ENCODE results near the gene TMEM272. TPM values are rescaled to one million over a fixed set of nuclear protein-coding genes. Genes with fewer than 3 reads are reported as not detected.

TMEM272 gene
- total RNA-seq, 1 donor from 2014 or later = not detected

- no peak for ATAC-seq (ENCODE audit: low read depth)
- Mint-ChIP-seq H3K9me3 (no peaks in the 10 kb centered on the region), H3K27ac (no peak overlapping the region), H3K27me3 (peaks cover 10% of the 10 kb centered on the region), H3K4me1 (peaks cover 2% of the 10 kb centered on the region), H3K4me3 (no peak overlapping the region), H3K36me3 (ENCODE audit: low read depth) (no peaks in the 10 kb centered on the region)
- DNase-seq = no peak
- TF ChIP-seq CTCF (IDR thresholded peaks at IDR 0.05) = no peak
- intact Hi-C loops (cut with micrococcal nuclease) = loop anchor here (1.0 kb wide), 1 partner anchor 282 kb away; no protein-coding TSS in a partner anchor
- CTCF ChIA-PET = no interaction called here
- POLR2A ChIA-PET = interaction anchor here (0.6 kb wide), 1 partner anchor 828 kb away, joined by 9 read pairs; no protein-coding TSS in a partner anchor
Observed at GRCh38 chr13:51845574-51846318, 769 bp upstream of the TMEM272 start.

- POLR2A ChIA-PET = no interaction called here
- CTCF ChIA-PET = interaction anchor here (1.2 kb wide), 1 partner anchor 28 kb away, joined by 5 read pairs; no protein-coding TSS in a partner anchor
- no peaks in the 10 kb centered on the region for H3K36me3 Mint-ChIP-seq (ENCODE audit: low read depth)
- DNase-seq (no peak), ATAC-seq (ENCODE audit: low read depth) (no peak)
- TF ChIP-seq CTCF (IDR thresholded peaks at IDR 0.05) = no peak
- no peak overlapping the region for H3K27ac Mint-ChIP-seq
- intact Hi-C loops (cut with micrococcal nuclease) = no loop called here
- peaks cover 2% of the 10 kb centered on the region for H3K4me1 Mint-ChIP-seq
- peaks cover 10% of the 10 kb centered on the region for H3K27me3 Mint-ChIP-seq
- no peak overlapping the region for H3K4me3 Mint-ChIP-seq
- H3K9me3 Mint-ChIP-seq = no peaks in the 10 kb centered on the region
Observed at GRCh38 chr13:51843529-51843928, 1.4 kb downstream of the TMEM272 start.

- DNase-seq (no peak), ATAC-seq (ENCODE audit: low read depth) (no peak)
- intact Hi-C loops (cut with micrococcal nuclease) = no loop called here
- no peak overlapping the region for H3K27ac Mint-ChIP-seq
- ChIA-PET CTCF (no interaction called here), POLR2A (no interaction called here)
- no peak for TF ChIP-seq CTCF (IDR thresholded peaks at IDR 0.05)
- no peak overlapping the region for H3K4me3 Mint-ChIP-seq
- no peaks in the 10 kb centered on the region for H3K9me3 Mint-ChIP-seq
- peaks cover 2% of the 10 kb centered on the region for H3K4me1 Mint-ChIP-seq
- H3K27me3 Mint-ChIP-seq = peaks cover 10% of the 10 kb centered on the region
- no peaks in the 10 kb centered on the region for H3K36me3 Mint-ChIP-seq (ENCODE audit: low read depth)
Observed at GRCh38 chr13:51841732-51842131, 3.2 kb downstream of the TMEM272 start.

- no peak for ATAC-seq (ENCODE audit: low read depth)
- ChIA-PET CTCF (no interaction called here), POLR2A (no interaction called here)
- intact Hi-C loops (cut with micrococcal nuclease) = no loop called here
- TF ChIP-seq CTCF (IDR thresholded peaks at IDR 0.05) = no peak
- Mint-ChIP-seq H3K9me3 (no peaks in the 10 kb centered on the region), H3K27ac (no peak overlapping the region), H3K4me1 (peaks cover 2% of the 10 kb centered on the region), H3K4me3 (no peak overlapping the region), H3K27me3 (peaks cover 10% of the 10 kb centered on the region), H3K36me3 (ENCODE audit: low read depth) (no peaks in the 10 kb centered on the region)
- no peak for DNase-seq
Observed at GRCh38 chr13:51840917-51841316, 4.1 kb downstream of the TMEM272 start.

GRCh38 chr13:51839711-51840540, 5.1 kb downstream of the TMEM272 start:
- Mint-ChIP-seq H3K4me3 (no peak overlapping the region), H3K36me3 (ENCODE audit: low read depth) (no peaks in the 10 kb centered on the region), H3K27me3 (peaks cover 8% of the 10 kb centered on the region), H3K27ac (no peak overlapping the region), H3K4me1 (peaks cover under 1% of the 10 kb centered on the region), H3K9me3 (no peaks in the 10 kb centered on the region)
- TF ChIP-seq CTCF (IDR thresholded peaks at IDR 0.05) = no peak
- no peak for ATAC-seq (ENCODE audit: low read depth)
- no peak for DNase-seq
- POLR2A ChIA-PET = no interaction called here
- CTCF ChIA-PET = interaction anchor here (1.1 kb wide), 1 partner anchor 24 kb away, joined by 4 read pairs; no protein-coding TSS in a partner anchor
- intact Hi-C loops (cut with micrococcal nuclease) = no loop called here

Data from activated B cell treated with CpG ODN at 0.5 μM for 24 hours (primary cell).